H1 (cell line): ENCODE data around the gene CEP41. TPM values are rescaled to one million over a fixed set of nuclear protein-coding genes. Genes with fewer than 3 reads are reported as not detected.
A peak's percentile ranks its signal among the peaks of the same experiment; 100 is the strongest.

ENCODE experiments used
- CTCF ChIA-PET: fragments of 300-600 bp; sonication (Branson Sonifier 250); formaldehyde crosslinking; loops from one replicate; lab custom pipeline; 2021; ENCODE audit not compliant: partially characterized antibody; lab: Charles Lee
- POLR2A ChIA-PET: fragments of 300-600 bp; sonication (Branson Sonifier 250); formaldehyde crosslinking; loops from one replicate; lab custom pipeline; 2021; ENCODE audit warnings: inconsistent platforms; ENCODE audit not compliant: partially characterized antibody; lab: Charles Lee
- DNase-seq, 2 experiments: peaks; one replicate each; pipeline versions ENCODE4 v3.0.0 to v3.0.0-alpha.2; 2010 to 2022; ENCODE audit warnings: low spot score in 2 of 2, low read depth in 1 of 2, mixed read lengths in 1 of 2
- FAIRE-seq: peaks from 2 replicates; lab custom pipeline; 2011; peaks lifted over from hg19 to GRCh38; lab: Jason Lieb, UNC
- H2AFZ ChIP-seq: 2 replicates; pipeline ENCODE4 v1.8.1; 2012; ENCODE audit warnings: low read length, inconsistent platforms
- H2AK5ac ChIP-seq: 2 replicates; pipeline ENCODE4 v1.6.1; 2013; ENCODE audit warnings: low read depth, low read length
- H2BK120ac ChIP-seq: replicated peaks from 2 replicates; pipeline ENCODE3; 2013; ENCODE audit warnings: low read depth, low read length, inconsistent platforms
- H2BK12ac ChIP-seq: 2 replicates; pipeline ENCODE4 v1.6.1; 2013; ENCODE audit warnings: low read depth, low read length
- H2BK15ac ChIP-seq: 2 replicates; pipeline ENCODE4 v1.6.1; 2013; ENCODE audit warnings: low read length
- H2BK20ac ChIP-seq: 2 replicates; pipeline ENCODE4 v1.6.1; 2013; ENCODE audit warnings: low read length
- H2BK5ac ChIP-seq: 2 replicates; pipeline ENCODE4 v1.6.1; 2013; ENCODE audit warnings: low read depth, low read length
- H3K14ac ChIP-seq: 2 replicates; pipeline ENCODE4 v1.6.1; 2013; ENCODE audit warnings: inconsistent platforms; ENCODE audit not compliant: insufficient read length
- H3K18ac ChIP-seq: 2 replicates; pipeline ENCODE4 v1.6.1; 2013; ENCODE audit warnings: low read length; ENCODE audit errors: extremely low read depth
- H3K23ac ChIP-seq: 2 replicates; pipeline ENCODE4 v1.6.1; 2013; ENCODE audit warnings: inconsistent platforms; ENCODE audit not compliant: insufficient read length
- H3K23me2 ChIP-seq: 2 replicates; pipeline ENCODE4 v1.6.1; 2013; ENCODE audit warnings: low read depth, low read length
- H3K27ac ChIP-seq: 2 replicates; pipeline ENCODE4 v1.6.1; 2011; ENCODE audit warnings: low read depth, low read length, inconsistent platforms
- H3K27me3 ChIP-seq, 4 experiments: replicated peaks in 1 of 4; 1 replicate in 1 of 4; 2 replicates in 3 of 4; pipeline versions ENCODE4 v1.6.1 to v1.8.1; 2011 to 2013; ENCODE audit warnings: low read length in 3 of 4, mild to moderate bottlenecking in 3 of 4, inconsistent platforms in 2 of 4, mixed read lengths in 2 of 4, moderate library complexity in 1 of 4; ENCODE audit not compliant: control insufficient read depth in 3 of 4, insufficient read depth in 3 of 4; ENCODE audit errors: extremely low read depth in 1 of 4
- H3K36me3 ChIP-seq, 4 experiments: 2 replicates each; pipeline versions ENCODE4 v1.6.1 to v1.8.1; 2011 to 2013; ENCODE audit warnings: mild to moderate bottlenecking in 4 of 4, low read length in 3 of 4, moderate library complexity in 2 of 4, control low read depth in 1 of 4, inconsistent platforms in 1 of 4; ENCODE audit not compliant: insufficient read depth in 4 of 4, control insufficient read depth in 2 of 4
- H3K4ac ChIP-seq: replicated peaks from 2 replicates; pipeline ENCODE3; 2013; ENCODE audit warnings: low read length, low read depth, mixed read lengths, inconsistent platforms; ENCODE audit not compliant: insufficient read length
- H3K4me1 ChIP-seq, 4 experiments: replicated peaks in 1 of 4; 1 replicate in 1 of 4; 2 replicates in 3 of 4; pipeline versions ENCODE4 v1.6.1 to v1.8.1; 2011 to 2013; ENCODE audit warnings: low read length in 3 of 4, inconsistent platforms in 2 of 4, mixed read lengths in 1 of 4; ENCODE audit not compliant: insufficient read depth in 4 of 4, control insufficient read depth in 3 of 4
- H3K4me2 ChIP-seq, 2 experiments: 2 replicates each; pipeline versions ENCODE4 v1.6.1 to v1.8.1; 2011 to 2013; ENCODE audit warnings: low read depth in 2 of 2, low read length in 2 of 2, control low read depth in 1 of 2, inconsistent platforms in 1 of 2, mild to moderate bottlenecking in 1 of 2; ENCODE audit not compliant: insufficient read depth in 1 of 2
- H3K4me3 ChIP-seq, 4 experiments: fragments of 200-600, 300-600 bp in 1 of 4; sonication (generic), shearing (Covaris generic), sonication (Bioruptor Twin) in 1 of 4; 2 replicates each; pipeline versions ENCODE4 v1.5.1 to v1.8.1; 2011 to 2016; ENCODE audit warnings: low read length in 4 of 4, low read depth in 3 of 4, control low read depth in 2 of 4, inconsistent platforms in 2 of 4, mild to moderate bottlenecking in 2 of 4, mixed read lengths in 1 of 4, moderate library complexity in 1 of 4; ENCODE audit not compliant: insufficient read depth in 2 of 4; ENCODE audit errors: extremely low read depth in 1 of 4
- H3K56ac ChIP-seq: replicated peaks from 2 replicates; pipeline ENCODE3; 2013; ENCODE audit warnings: low read depth, mild to moderate bottlenecking, mixed read lengths, low read length, inconsistent platforms; ENCODE audit not compliant: insufficient read length
- H3K79me1 ChIP-seq: 2 replicates; pipeline ENCODE4 v1.6.1; 2013; ENCODE audit warnings: low read depth, low read length, control low read depth
- H3K79me2 ChIP-seq, 2 experiments: 2 replicates each; pipeline versions ENCODE4 v1.6.1 to v1.8.1; 2012 to 2013; ENCODE audit warnings: low read length in 2 of 2, mild to moderate bottlenecking in 2 of 2, inconsistent platforms in 1 of 2; ENCODE audit not compliant: insufficient read depth in 2 of 2, control insufficient read depth in 1 of 2
- H3K9ac ChIP-seq, 4 experiments: replicated peaks in 1 of 4; 1 replicate in 1 of 4; 2 replicates in 3 of 4; pipeline versions ENCODE4 v1.6.1 to v1.8.1; 2011 to 2013; ENCODE audit warnings: low read depth in 3 of 4, low read length in 3 of 4, control low read depth in 2 of 4, mild to moderate bottlenecking in 2 of 4, moderate library complexity in 2 of 4, inconsistent platforms in 1 of 4; ENCODE audit errors: extremely low read depth in 1 of 4
- H3K9me3 ChIP-seq, 2 experiments: 2 replicates each; pipeline versions ENCODE4 v1.6.1 to v1.8.1; 2012 to 2013; ENCODE audit warnings: mild to moderate bottlenecking in 2 of 2, moderate library complexity in 2 of 2, control low read depth in 1 of 2, inconsistent platforms in 1 of 2, low read depth in 1 of 2, low read length in 1 of 2, mixed read lengths in 1 of 2; ENCODE audit not compliant: insufficient read depth in 2 of 2
- H4K20me1 ChIP-seq, 2 experiments: replicated peaks in 1 of 2; 2 replicates each; pipeline versions ENCODE3 to v1.8.1; 2011 to 2013; ENCODE audit warnings: inconsistent platforms in 2 of 2, low read length in 2 of 2, mild to moderate bottlenecking in 1 of 2; ENCODE audit not compliant: insufficient read depth in 2 of 2, control insufficient read depth in 1 of 2
- H4K5ac ChIP-seq: 2 replicates; pipeline ENCODE4 v1.6.1; 2013; ENCODE audit warnings: low read length, low read depth, mixed read lengths, inconsistent platforms; ENCODE audit not compliant: insufficient read length
- H4K8ac ChIP-seq: 2 replicates; pipeline ENCODE4 v1.8.0; 2013; ENCODE audit warnings: mild to moderate bottlenecking, moderate library complexity, low read length, inconsistent platforms; ENCODE audit not compliant: insufficient read depth; ENCODE audit errors: extremely low read depth
- H4K91ac ChIP-seq: replicated peaks from 2 replicates; pipeline ENCODE3; 2013; ENCODE audit warnings: low read length, mixed read lengths, inconsistent platforms; ENCODE audit not compliant: insufficient read length
- JUND ChIP-seq: IDR thresholded peaks from 2 replicates; pipeline ENCODE4 v1.6.1; 2011; ENCODE audit warnings: mild to moderate bottlenecking, improper control_type of control experiment, low read length
- KDM1A ChIP-seq: fragments of 200-600, 300-600 bp; sonication (generic); IDR thresholded peaks from 2 replicates; pipeline ENCODE4 v1.7.1; 2016; ENCODE audit warnings: mild to moderate bottlenecking, low read length, borderline replicate concordance
- KDM4A ChIP-seq: IDR thresholded peaks from one replicate; pipeline ENCODE4 v1.7.1; 2012; ENCODE audit warnings: low read depth, mild to moderate bottlenecking, moderate library complexity, low read length, inconsistent platforms; ENCODE audit not compliant: severe bottlenecking
- NANOG ChIP-seq: IDR thresholded peaks from 2 replicates; pipeline ENCODE4 v1.6.1; 2011; ENCODE audit warnings: low read length, low read depth, mild to moderate bottlenecking, inconsistent platforms; ENCODE audit not compliant: insufficient read depth, poor library complexity, severe bottlenecking
- POU5F1 ChIP-seq: IDR thresholded peaks from 2 replicates; pipeline ENCODE4 v1.6.1; 2011; ENCODE audit warnings: low read depth, mild to moderate bottlenecking, low read length, moderate library complexity
- SP1 ChIP-seq: IDR thresholded peaks from 2 replicates; pipeline ENCODE4 v1.6.1; 2011; ENCODE audit warnings: low read depth, low read length
- TBP ChIP-seq: IDR thresholded peaks from 2 replicates; pipeline ENCODE4 v1.6.1; 2011; ENCODE audit warnings: low read depth, low read length, improper control_type of control experiment
- WGBS, 2 experiments: shearing (Covaris generic) in 1 of 2; methylation state at CpG; one replicate each; pipeline versions ENCODE4 v1.1.6 to v1.1.7; 2013 to 2015; ENCODE audit warnings: low lambda C conversion rate in 2 of 2, mixed read lengths in 2 of 2, inconsistent platforms in 1 of 2, low coverage in 1 of 2, missing lambda C conversion rate in 1 of 2; ENCODE audit not compliant: insufficient replicate concordance in 2 of 2, insufficient coverage in 1 of 2, insufficient read length in 1 of 2; ENCODE audit errors: extremely low coverage in 1 of 2, missing lambda C conversion rate in 1 of 2; 5-methylcytosine and 5-hydroxymethylcytosine counted together
- polyA plus RNA-seq, 7 experiments: library from polyadenylated mRNA; depleted of rRNA in 3 of 7; stranded (reverse) in 5 of 7; unstranded in 2 of 7; fragments of >200 nt in 5 of 7; fragments of 200-250 nt in 2 of 7; gene quantifications; 1 replicate in 5 of 7; 2 replicates in 1 of 7; 4 replicates in 1 of 7; pipeline versions ENCODE4 v1.2.1 to v1.2.3, GENCODE V29; 2011 to 2013; ENCODE audit warnings: missing spikeins in 2 of 7, mixed read lengths in 2 of 7
- total RNA-seq: library from RNA; stranded (reverse); fragmentation: NEBNext Ultra II Directional; extraction: Animal tissue kit (Norgen Biotek cat#: 25700); gene quantifications from 2 replicates; pipeline ENCODE4 v1.2.1, GENCODE V29; 2021
- TF ChIP-seq, protein P1 (sequence below): IDR thresholded peaks from 2 replicates; pipeline ENCODE4 v1.6.1; 2012; ENCODE audit warnings: low read length, inconsistent platforms
- TF ChIP-seq, protein P2 (sequence below): IDR thresholded peaks from 2 replicates; pipeline ENCODE4 v1.6.1; 2012; ENCODE audit warnings: inconsistent platforms

The CEP41 gene
- total and polyA plus RNA-seq, 2 of the 8 experiments (the other 6 are each of a cell fraction or from before 2014, with no cell fraction given), result 9.3 to 12.8 TPM

DNA sequence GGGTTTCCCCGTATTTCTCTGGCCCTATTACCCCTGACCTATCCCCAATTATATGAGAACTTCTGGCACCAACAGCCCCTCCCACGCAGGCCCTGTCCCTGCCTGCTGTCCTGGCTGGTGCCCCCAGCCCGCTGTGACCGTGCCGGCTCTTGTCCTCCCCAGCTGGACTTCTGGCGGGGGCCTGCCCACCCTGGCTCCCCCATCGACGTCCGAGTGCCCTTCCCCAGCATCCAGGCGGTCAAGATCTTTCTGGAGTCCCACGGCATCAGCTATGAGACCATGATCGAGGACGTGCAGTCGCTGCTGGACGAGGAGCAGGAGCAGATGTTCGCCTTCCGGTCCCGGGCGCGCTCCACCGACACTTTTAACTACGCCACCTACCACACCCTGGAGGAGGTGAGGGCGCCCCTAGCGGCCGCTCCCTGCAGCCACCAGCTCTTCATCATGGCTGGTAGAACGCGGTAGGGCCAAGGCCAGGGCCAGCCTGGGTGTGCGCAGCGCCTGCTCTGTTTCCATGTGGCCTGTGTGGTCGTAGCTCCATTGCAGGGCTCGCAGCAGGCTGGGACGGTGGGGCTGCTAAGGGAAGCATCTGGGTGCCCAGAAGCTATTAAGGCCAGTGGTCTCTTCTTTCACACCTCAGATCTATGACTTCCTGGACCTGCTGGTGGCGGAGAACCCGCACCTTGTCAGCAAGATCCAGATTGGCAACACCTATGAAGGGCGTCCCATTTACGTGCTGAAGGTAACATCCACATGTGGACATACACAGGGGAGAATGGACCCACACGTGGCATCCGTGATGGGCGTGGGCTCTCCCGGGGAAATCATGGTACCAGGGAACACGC lies 59.1 kb downstream of the CEP41 start:
- Histone ChIP-seq H2AK5ac (0 out of 2 replicates have a peak overlapping the region, but pooled peaks have one; percentile 53), H3K79me2 (no peaks in the 10 kb centered on the region), H3K18ac (no peak overlapping the region; the same call in 1 of the 2 replicates), H3K4me1 (peaks cover 0 to 2% (median 0%) of the 10 kb centered on the region in 4 experiments; a peak in 1 of 7 replicates), H2BK12ac (no peak overlapping the region), H2AFZ (no peak overlapping the region), H2BK5ac (no peak overlapping the region), H3K23me2 (no peaks in the 10 kb centered on the region; the same call in 1 of the 2 replicates), H3K27ac (no peak overlapping the region), H4K8ac (peak overlapping the region; percentile 39; the same call in 1 of the 2 replicates), H3K4me2 (no peak overlapping the region), H3K79me1 (no peaks in the 10 kb centered on the region), H3K4ac (no peak overlapping the region), H3K23ac (no peak overlapping the region), H3K9ac (no peak overlapping the region), H3K14ac (no peak overlapping the region), H2BK15ac (no peak overlapping the region), H3K56ac (no peak overlapping the region), H2BK20ac (no peak overlapping the region), H3K4me3 (no peak overlapping the region), H3K36me3 (no peaks in the 10 kb centered on the region), H3K9me3 (peaks cover 6% of the 10 kb centered on the region in 2 experiments), H4K20me1 (no peaks in the 10 kb centered on the region), H2BK120ac (no peak overlapping the region), H4K5ac (no peak overlapping the region), H3K27me3 (no peaks in the 10 kb centered on the region; a peak in 1 of 7 replicates), H4K91ac (no peak overlapping the region)
- ChIA-PET CTCF (interaction anchor here (0.9 to 5.7 kb wide), 23 partner anchors 11 to 118 kb away, joined by 3 to 59 read pairs (median 4); partner anchors contain the start of gene CPA5), POLR2A (interaction anchor here (0.7 to 1.6 kb wide), 5 partner anchors 9 to 152 kb away, joined by 3 read pairs; no protein-coding TSS in a partner anchor)
- peak; percentile 36 to 83 for DNase-seq
- no peak for FAIRE-seq
- 84% methylated on average over 41 of the region's 41 CpGs; no CpG with 5 or more reads in 1 of the 2 experiments for WGBS, 2 experiments
- no peak for TF ChIP-seq KDM1A
- no peak for TF ChIP-seq NANOG
- no peak for TF ChIP-seq KDM4A
- no peak for TF ChIP-seq SP1
- no peak for TF ChIP-seq TBP
- no peak for TF ChIP-seq JUND
- TF ChIP-seq, protein P1, sequence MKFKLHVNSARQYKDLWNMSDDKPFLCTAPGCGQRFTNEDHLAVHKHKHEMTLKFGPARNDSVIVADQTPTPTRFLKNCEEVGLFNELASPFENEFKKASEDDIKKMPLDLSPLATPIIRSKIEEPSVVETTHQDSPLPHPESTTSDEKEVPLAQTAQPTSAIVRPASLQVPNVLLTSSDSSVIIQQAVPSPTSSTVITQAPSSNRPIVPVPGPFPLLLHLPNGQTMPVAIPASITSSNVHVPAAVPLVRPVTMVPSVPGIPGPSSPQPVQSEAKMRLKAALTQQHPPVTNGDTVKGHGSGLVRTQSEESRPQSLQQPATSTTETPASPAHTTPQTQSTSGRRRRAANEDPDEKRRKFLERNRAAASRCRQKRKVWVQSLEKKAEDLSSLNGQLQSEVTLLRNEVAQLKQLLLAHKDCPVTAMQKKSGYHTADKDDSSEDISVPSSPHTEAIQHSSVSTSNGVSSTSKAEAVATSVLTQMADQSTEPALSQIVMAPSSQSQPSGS, result no peak
- no peak for TF ChIP-seq POU5F1
- TF ChIP-seq, protein P2, sequence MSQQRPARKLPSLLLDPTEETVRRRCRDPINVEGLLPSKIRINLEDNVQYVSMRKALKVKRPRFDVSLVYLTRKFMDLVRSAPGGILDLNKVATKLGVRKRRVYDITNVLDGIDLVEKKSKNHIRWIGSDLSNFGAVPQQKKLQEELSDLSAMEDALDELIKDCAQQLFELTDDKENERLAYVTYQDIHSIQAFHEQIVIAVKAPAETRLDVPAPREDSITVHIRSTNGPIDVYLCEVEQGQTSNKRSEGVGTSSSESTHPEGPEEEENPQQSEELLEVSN, result peak; percentile 10; the same call in 1 of the 2 replicates
